Neural crest cell (in vitro differentiated cells): ENCODE data around the gene C7orf57. TPM values are rescaled to one million over a fixed set of nuclear protein-coding genes. Genes with fewer than 3 reads are reported as not detected.
"Not testable (repeated sequence)": the region's sequence is repeated elsewhere in the genome, so short reads cannot be mapped to it uniquely, and the experiment has no call there.

ENCODE experiments used
- DNase-seq: peaks from one replicate; pipeline ENCODE4 v3.0.0; 2021; ENCODE audit warnings: low read depth, mixed read lengths, low spot score
- H3K27ac Mint-ChIP-seq: one replicate; pipeline ENCODE4 v1.8.0; 2021; ENCODE audit warnings: mild to moderate bottlenecking, mixed read lengths; ENCODE audit not compliant: unreplicated experiment
- H3K27me3 Mint-ChIP-seq: 2 replicates; pipeline ENCODE4 v1.8.0; 2021; ENCODE audit warnings: low read depth, mild to moderate bottlenecking, mixed read lengths
- H3K36me3 Mint-ChIP-seq: 2 replicates; pipeline ENCODE4 v1.8.0; 2021; ENCODE audit warnings: low read depth, mild to moderate bottlenecking, mixed read lengths
- H3K4me1 Mint-ChIP-seq: 2 replicates; pipeline ENCODE4 v1.8.0; 2021; ENCODE audit warnings: mixed read lengths
- H3K4me3 Mint-ChIP-seq: one replicate; pipeline ENCODE4 v1.8.0; 2021; ENCODE audit warnings: mild to moderate bottlenecking, mixed read lengths
- H3K9me3 Mint-ChIP-seq: 2 replicates; pipeline ENCODE4 v1.8.0; 2021; ENCODE audit warnings: mixed read lengths
- CTCF ChIP-seq: fragments of 200-600 bp; sonication (generic); conservative IDR thresholded peaks from 2 replicates; pipeline ENCODE4 v1.5.0; 2021; ENCODE audit warnings: antibody characterized with exemption, mild to moderate bottlenecking
- total RNA-seq: library from RNA; stranded (reverse); gene quantifications from 2 replicates; pipeline ENCODE4 v1.2.1, GENCODE V29; 2021

C7orf57 gene
- total RNA-seq, 1 donor from 2014 or later = not detected

- H3K4me1 Mint-ChIP-seq = peaks cover 30% of the 10 kb centered on the region
- peak; percentile 61 for TF ChIP-seq CTCF
- peak overlapping the region; percentile 97 for H3K27ac Mint-ChIP-seq
- peak overlapping the region; percentile 88 for H3K4me3 Mint-ChIP-seq
- H3K27me3 Mint-ChIP-seq = no peaks in the 10 kb centered on the region
- H3K36me3 Mint-ChIP-seq = peaks cover 6% of the 10 kb centered on the region
- DNase-seq = peak; percentile 77
- H3K9me3 Mint-ChIP-seq = peaks cover 9% of the 10 kb centered on the region
Measured at GRCh38 chr7:47991741-47992311, 43.5 kb upstream of the C7orf57 start.

- Mint-ChIP-seq H3K27ac (no peak overlapping the region), H3K36me3 (peaks cover 6% of the 10 kb centered on the region), H3K27me3 (no peaks in the 10 kb centered on the region), H3K4me3 (peak overlapping the region; percentile 88), H3K9me3 (peaks cover 9% of the 10 kb centered on the region), H3K4me1 (peaks cover 30% of the 10 kb centered on the region)
- TF ChIP-seq CTCF = no peak
- no peak for DNase-seq
Measured at GRCh38 chr7:47992446-47992845, 42.9 kb upstream of the C7orf57 start.

GRCh38 chr7:47999413-47999812, 35.9 kb upstream of the C7orf57 start:
- H3K4me3 Mint-ChIP-seq = no peak overlapping the region
- no peak for TF ChIP-seq CTCF
- no peak for DNase-seq
- H3K4me1 Mint-ChIP-seq = peaks cover 9% of the 10 kb centered on the region
- H3K9me3 Mint-ChIP-seq = peaks cover 18% of the 10 kb centered on the region
- no peaks in the 10 kb centered on the region for H3K27me3 Mint-ChIP-seq
- H3K27ac Mint-ChIP-seq = no peak overlapping the region
- H3K36me3 Mint-ChIP-seq = peaks cover 10% of the 10 kb centered on the region

- not testable (repeated sequence) for H3K36me3 Mint-ChIP-seq, H3K27me3 Mint-ChIP-seq, H3K27ac Mint-ChIP-seq, H3K4me3 Mint-ChIP-seq, DNase-seq
- peaks cover 10% of the 10 kb centered on the region for H3K4me1 Mint-ChIP-seq
- peaks cover 11% of the 10 kb centered on the region for H3K9me3 Mint-ChIP-seq
Measured at GRCh38 chr7:48000164-48000563, 35.2 kb upstream of the C7orf57 start.

- no peak overlapping the region for H3K27ac Mint-ChIP-seq
- no peak overlapping the region for H3K4me3 Mint-ChIP-seq
- no peak for TF ChIP-seq CTCF
Measured at GRCh38 chr7:48004032-48004431, 31.3 kb upstream of the C7orf57 start.

GRCh38 chr7:48004638-48005037, 30.7 kb upstream of the C7orf57 start:
- H3K4me3 Mint-ChIP-seq = no peak overlapping the region
- H3K36me3 Mint-ChIP-seq = peaks cover 4% of the 10 kb centered on the region
- H3K27me3 Mint-ChIP-seq = no peaks in the 10 kb centered on the region
- H3K9me3 Mint-ChIP-seq = peaks cover 10% of the 10 kb centered on the region
- no peak overlapping the region for H3K27ac Mint-ChIP-seq
- no peak for DNase-seq
- peaks cover 12% of the 10 kb centered on the region for H3K4me1 Mint-ChIP-seq
- TF ChIP-seq CTCF = no peak

More at GRCh38 chr7:48004032-48004431, 31.3 kb upstream of the C7orf57 start:
- Mint-ChIP-seq H3K9me3 (peaks cover 10% of the 10 kb centered on the region), H3K36me3 (peaks cover 4% of the 10 kb centered on the region), H3K27me3 (no peaks in the 10 kb centered on the region), H3K4me1 (peaks cover 12% of the 10 kb centered on the region)
- no peak for DNase-seq
